Measurements from ENCODE around the gene PTP4A1.
"Not testable (repeated sequence)": the region's sequence is repeated elsewhere in the genome, so short reads cannot be mapped to it uniquely, and the experiment has no call there.

Gene PTP4A1

GRCh38 chr6:63572044-63572746 lies at the start of gene PTP4A1, which contains the start of gene LOC128125822:
TSS of gene PTP4A1 (plus strand) at chr6:63572480. CDS start at chr6:63576881, 4,401 bp downstream.
TSS of gene LOC128125822 (plus strand) at chr6:63572480.
- peak within 1 kb of the TSS; percentile 91 for H3K9ac ChIP-seq (ENCODE audit: low read length)
- no peaks in the 10 kb centered on the region for H3K27me3 ChIP-seq (ENCODE audit: control insufficient read depth, insufficient read depth, low read length)
- peak within 1 kb of the TSS; percentile 100 for H3K27ac ChIP-seq (ENCODE audit: low read depth, low read length)
- H3K36me3 ChIP-seq (ENCODE audit: control insufficient read depth, insufficient read depth, low read length) = no peaks in the 10 kb centered on the region
- peaks cover 3% of the 10 kb centered on the region for H3K4me1 ChIP-seq (ENCODE audit: control insufficient read depth, insufficient read depth, low read length)
- peak within 1 kb of the TSS; percentile 97 for H3K4me3 ChIP-seq (ENCODE audit: low read length)

- not testable (repeated sequence) for H3K27ac ChIP-seq (ENCODE audit: low read depth, low read length); H3K4me1 ChIP-seq (ENCODE audit: control insufficient read depth, insufficient read depth, low read length); H3K36me3 ChIP-seq (ENCODE audit: control insufficient read depth, insufficient read depth, low read length); H3K4me3 ChIP-seq (ENCODE audit: low read length); H3K27me3 ChIP-seq (ENCODE audit: control insufficient read depth, insufficient read depth, low read length); H3K9ac ChIP-seq (ENCODE audit: low read length)
Observed at GRCh38 chr6:63522911-63523287, 49.4 kb upstream of the PTP4A1 start.

DNA sequence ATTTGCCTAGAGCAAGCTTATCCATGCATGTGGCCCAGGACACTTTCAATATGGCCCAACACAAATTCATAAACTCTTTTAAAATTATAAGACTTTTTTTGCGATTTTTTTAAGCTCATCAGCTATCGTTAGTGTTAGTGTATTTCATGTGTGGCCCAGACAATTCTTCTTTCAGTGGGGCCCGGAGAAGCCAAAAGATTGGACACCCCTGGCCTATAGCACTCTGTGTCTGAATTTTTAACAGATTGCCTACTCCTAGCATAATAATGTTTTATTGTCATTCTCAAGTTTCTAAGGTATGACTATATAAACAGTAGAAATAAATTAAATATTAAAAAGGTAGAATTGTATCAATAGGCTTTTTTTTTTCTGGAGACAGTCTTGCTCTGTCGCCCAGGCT lies 48.6 kb upstream of the PTP4A1 start:
- Histone ChIP-seq H3K9ac (ENCODE audit: low read length) (no peak overlapping the region), H3K4me1 (ENCODE audit: control insufficient read depth, insufficient read depth, low read length) (no peaks in the 10 kb centered on the region), H3K4me3 (ENCODE audit: low read length) (no peak overlapping the region), H3K27ac (ENCODE audit: low read depth, low read length) (no peak overlapping the region), H3K36me3 (ENCODE audit: control insufficient read depth, insufficient read depth, low read length) (no peaks in the 10 kb centered on the region), H3K27me3 (ENCODE audit: control insufficient read depth, insufficient read depth, low read length) (no peaks in the 10 kb centered on the region)

- H3K4me3 ChIP-seq (ENCODE audit: low read length) = no peak overlapping the region
- no peaks in the 10 kb centered on the region for H3K36me3 ChIP-seq (ENCODE audit: control insufficient read depth, insufficient read depth, low read length)
- H3K27ac ChIP-seq (ENCODE audit: low read depth, low read length) = no peak overlapping the region
- H3K4me1 ChIP-seq (ENCODE audit: control insufficient read depth, insufficient read depth, low read length) = no peaks in the 10 kb centered on the region
- H3K27me3 ChIP-seq (ENCODE audit: control insufficient read depth, insufficient read depth, low read length) = no peaks in the 10 kb centered on the region
- no peak overlapping the region for H3K9ac ChIP-seq (ENCODE audit: low read length)
Observed at GRCh38 chr6:63525186-63525878, 46.9 kb upstream of the PTP4A1 start.

DNA sequence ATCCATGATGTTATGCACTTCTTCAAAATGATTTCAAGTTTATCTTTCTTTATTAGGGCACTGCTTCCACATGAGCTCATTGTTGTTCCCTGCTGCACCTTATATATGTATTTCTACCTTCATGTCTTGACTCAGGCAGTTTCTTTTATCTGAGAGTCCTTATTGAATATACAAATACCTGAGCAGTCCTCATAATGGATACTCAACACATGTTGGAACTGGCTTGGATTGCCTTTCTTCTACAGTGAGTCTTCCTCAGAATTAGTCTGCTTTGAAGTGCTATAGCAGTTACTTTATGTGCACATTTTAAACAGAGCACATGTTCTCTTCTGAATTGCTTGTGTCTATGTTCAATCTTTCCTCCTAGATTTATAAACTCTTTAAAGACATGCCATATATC lies 45.3 kb upstream of the PTP4A1 start:
- Histone ChIP-seq H3K27ac (ENCODE audit: low read depth, low read length) (no peak overlapping the region), H3K27me3 (ENCODE audit: control insufficient read depth, insufficient read depth, low read length) (no peaks in the 10 kb centered on the region), H3K4me3 (ENCODE audit: low read length) (no peak overlapping the region), H3K36me3 (ENCODE audit: control insufficient read depth, insufficient read depth, low read length) (no peaks in the 10 kb centered on the region), H3K9ac (ENCODE audit: low read length) (no peak overlapping the region), H3K4me1 (ENCODE audit: control insufficient read depth, insufficient read depth, low read length) (no peaks in the 10 kb centered on the region)

DNA sequence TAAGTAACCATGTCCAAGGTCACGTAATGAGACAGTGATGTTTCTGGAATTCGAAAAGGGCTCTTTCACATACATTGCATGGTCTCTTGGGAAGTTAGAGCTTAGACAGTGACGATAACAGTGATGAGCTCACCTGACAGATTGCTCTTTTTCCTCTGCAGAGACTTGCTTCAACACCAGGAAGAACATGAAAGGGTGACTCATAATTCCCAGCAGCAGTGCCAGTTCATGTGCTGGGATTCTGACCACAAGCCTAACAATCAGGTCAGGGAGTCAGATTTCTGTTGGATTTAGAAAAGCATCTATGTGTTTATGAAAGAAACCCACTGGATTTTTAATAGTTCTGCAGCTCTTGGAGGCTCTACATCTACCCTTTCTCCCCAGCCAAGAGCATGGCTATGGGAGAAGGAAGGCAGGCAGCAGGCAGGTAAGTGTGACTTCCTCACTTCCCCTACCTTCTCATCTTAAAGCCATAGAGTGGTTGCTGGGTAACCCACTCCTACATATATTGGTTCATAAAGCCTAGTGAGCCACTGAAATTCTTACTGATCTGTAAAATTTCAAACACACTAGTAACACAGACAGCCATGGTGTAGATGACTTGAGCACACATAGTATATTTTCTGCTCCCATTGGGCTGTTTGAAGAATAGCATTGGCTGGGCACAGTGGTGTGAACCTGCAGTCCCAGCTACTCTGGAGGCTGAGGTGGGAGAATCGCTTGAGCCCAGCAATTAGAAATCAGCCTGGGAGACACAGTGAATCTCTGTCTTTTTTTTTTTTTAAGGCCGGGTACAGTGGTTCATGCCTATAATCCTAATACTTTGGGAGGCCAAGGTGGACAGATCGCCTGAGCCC lies 44.4 kb upstream of the PTP4A1 start:
- H3K4me3 ChIP-seq (ENCODE audit: low read length) = no peak overlapping the region
- H3K27ac ChIP-seq (ENCODE audit: low read depth, low read length) = no peak overlapping the region
- H3K27me3 ChIP-seq (ENCODE audit: control insufficient read depth, insufficient read depth, low read length) = no peaks in the 10 kb centered on the region
- no peaks in the 10 kb centered on the region for H3K36me3 ChIP-seq (ENCODE audit: control insufficient read depth, insufficient read depth, low read length)
- no peak overlapping the region for H3K9ac ChIP-seq (ENCODE audit: low read length)
- H3K4me1 ChIP-seq (ENCODE audit: control insufficient read depth, insufficient read depth, low read length) = no peaks in the 10 kb centered on the region

- Histone ChIP-seq H3K36me3 (ENCODE audit: control insufficient read depth, insufficient read depth, low read length) (no peaks in the 10 kb centered on the region), H3K4me1 (ENCODE audit: control insufficient read depth, insufficient read depth, low read length) (no peaks in the 10 kb centered on the region), H3K27me3 (ENCODE audit: control insufficient read depth, insufficient read depth, low read length) (no peaks in the 10 kb centered on the region), H3K4me3 (ENCODE audit: low read length) (no peak overlapping the region), H3K27ac (ENCODE audit: low read depth, low read length) (no peak overlapping the region), H3K9ac (ENCODE audit: low read length) (no peak overlapping the region)
Observed at GRCh38 chr6:63529498-63529897, 42.8 kb upstream of the PTP4A1 start.

DNA sequence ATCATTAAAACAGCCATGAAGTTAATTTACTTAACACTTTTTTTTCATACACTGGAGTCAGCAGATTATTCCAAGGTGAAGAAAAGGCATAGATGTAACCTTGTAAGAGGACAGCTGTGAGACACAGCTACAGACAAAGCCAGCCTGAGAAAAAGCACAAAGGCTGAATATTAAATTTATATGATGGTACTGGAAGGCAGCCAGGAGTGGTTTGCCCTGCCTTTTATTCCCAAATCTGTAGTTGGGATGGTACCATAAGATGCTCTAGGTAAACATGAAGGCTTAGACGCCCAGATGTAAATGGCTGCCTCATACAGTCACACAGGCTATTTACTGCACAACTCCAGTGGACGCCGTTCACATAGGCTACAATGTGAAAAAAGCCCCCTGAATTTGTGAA lies 42.1 kb upstream of the PTP4A1 start:
- H3K4me1 ChIP-seq (ENCODE audit: control insufficient read depth, insufficient read depth, low read length) = no peaks in the 10 kb centered on the region
- H3K36me3 ChIP-seq (ENCODE audit: control insufficient read depth, insufficient read depth, low read length) = no peaks in the 10 kb centered on the region
- H3K9ac ChIP-seq (ENCODE audit: low read length) = no peak overlapping the region
- no peaks in the 10 kb centered on the region for H3K27me3 ChIP-seq (ENCODE audit: control insufficient read depth, insufficient read depth, low read length)
- H3K27ac ChIP-seq (ENCODE audit: low read depth, low read length) = no peak overlapping the region
- H3K4me3 ChIP-seq (ENCODE audit: low read length) = no peak overlapping the region

DNA sequence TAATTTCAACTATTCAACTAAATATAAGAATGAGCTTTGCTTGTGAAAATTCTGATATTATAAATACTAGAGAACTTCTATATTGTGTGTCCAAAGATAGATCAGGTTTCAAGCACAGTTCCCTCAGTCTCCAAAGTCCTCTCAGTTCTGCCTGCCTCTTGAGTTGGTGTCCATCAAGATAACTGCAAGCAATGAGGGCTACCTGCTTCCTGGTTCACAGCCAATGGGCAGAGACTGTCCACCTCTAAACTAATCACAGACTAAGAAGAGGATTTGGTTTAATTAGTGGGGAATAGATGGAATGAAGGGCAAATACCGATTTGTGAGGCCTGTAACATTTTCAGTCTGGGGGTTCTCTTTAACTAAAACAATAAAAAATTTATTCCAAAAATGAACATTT lies 41.3 kb upstream of the PTP4A1 start:
- no peak overlapping the region for H3K4me3 ChIP-seq (ENCODE audit: low read length)
- H3K27me3 ChIP-seq (ENCODE audit: control insufficient read depth, insufficient read depth, low read length) = no peaks in the 10 kb centered on the region
- H3K9ac ChIP-seq (ENCODE audit: low read length) = no peak overlapping the region
- H3K36me3 ChIP-seq (ENCODE audit: control insufficient read depth, insufficient read depth, low read length) = no peaks in the 10 kb centered on the region
- H3K4me1 ChIP-seq (ENCODE audit: control insufficient read depth, insufficient read depth, low read length) = no peaks in the 10 kb centered on the region
- H3K27ac ChIP-seq (ENCODE audit: low read depth, low read length) = no peak overlapping the region

DNA sequence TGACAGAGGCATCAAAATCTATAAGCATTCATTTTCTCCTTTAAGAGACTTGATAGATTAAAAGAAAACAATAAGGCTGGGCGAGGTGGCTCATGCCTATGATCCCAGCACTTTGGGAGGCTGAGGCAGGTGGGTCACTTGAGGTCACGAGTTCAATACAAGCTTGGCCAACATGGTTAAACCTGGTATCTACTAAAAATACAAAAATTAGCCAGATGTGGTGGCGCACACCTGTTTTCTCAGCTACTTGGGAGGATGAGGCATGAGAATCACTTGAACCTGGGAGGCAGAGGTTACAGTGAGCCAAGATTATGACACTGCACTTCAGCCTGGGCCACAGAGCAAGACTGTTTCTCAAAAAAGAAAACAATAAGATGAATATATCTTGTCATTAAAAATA lies 39.3 kb upstream of the PTP4A1 start:
- H3K4me1 ChIP-seq (ENCODE audit: control insufficient read depth, insufficient read depth, low read length) = no peaks in the 10 kb centered on the region
- H3K27ac ChIP-seq (ENCODE audit: low read depth, low read length) = no peak overlapping the region
- H3K9ac ChIP-seq (ENCODE audit: low read length) = no peak overlapping the region
- H3K4me3 ChIP-seq (ENCODE audit: low read length) = no peak overlapping the region
- no peaks in the 10 kb centered on the region for H3K27me3 ChIP-seq (ENCODE audit: control insufficient read depth, insufficient read depth, low read length)
- H3K36me3 ChIP-seq (ENCODE audit: control insufficient read depth, insufficient read depth, low read length) = no peaks in the 10 kb centered on the region

GRCh38 chr6:63533952-63534351 lies 38.3 kb upstream of the PTP4A1 start:
- H3K4me1 ChIP-seq (ENCODE audit: control insufficient read depth, insufficient read depth, low read length) = no peaks in the 10 kb centered on the region

GRCh38 chr6:63537201-63537958 lies 34.9 kb upstream of the PTP4A1 start:
- H3K4me3 ChIP-seq (ENCODE audit: low read length) = no peak overlapping the region

More at GRCh38 chr6:63533952-63534351, 38.3 kb upstream of the PTP4A1 start:
- H3K4me3 ChIP-seq (ENCODE audit: low read length) = no peak overlapping the region
- H3K9ac ChIP-seq (ENCODE audit: low read length) = no peak overlapping the region
- H3K27me3 ChIP-seq (ENCODE audit: control insufficient read depth, insufficient read depth, low read length) = no peaks in the 10 kb centered on the region
- no peaks in the 10 kb centered on the region for H3K36me3 ChIP-seq (ENCODE audit: control insufficient read depth, insufficient read depth, low read length)
- H3K27ac ChIP-seq (ENCODE audit: low read depth, low read length) = no peak overlapping the region

More at GRCh38 chr6:63537201-63537958, 34.9 kb upstream of the PTP4A1 start:
- H3K36me3 ChIP-seq (ENCODE audit: control insufficient read depth, insufficient read depth, low read length) = no peaks in the 10 kb centered on the region
- no peak overlapping the region for H3K9ac ChIP-seq (ENCODE audit: low read length)
- H3K4me1 ChIP-seq (ENCODE audit: control insufficient read depth, insufficient read depth, low read length) = no peaks in the 10 kb centered on the region
- H3K27ac ChIP-seq (ENCODE audit: low read depth, low read length) = no peak overlapping the region
- no peaks in the 10 kb centered on the region for H3K27me3 ChIP-seq (ENCODE audit: control insufficient read depth, insufficient read depth, low read length)
